Hematopoietic multipotent progenitor cell treated with erythropoietin and hydrocortisone succinate and interleukin-3 and kit ligand, for 6 days (in vitro differentiated cells): ENCODE data around the gene UBXN11.
"Not testable (repeated sequence)": the region's sequence is repeated elsewhere in the genome, so short reads cannot be mapped to it uniquely, and the experiment has no call there.

ENCODE experiments used
- DNase-seq: peaks from one replicate; pipeline ENCODE4 v3.0.0-alpha.2; 2015

The UBXN11 gene

GRCh38 chr1:26302733-26303405, 3.6 kb downstream of the UBXN11 start:
- DNase-seq: no peak

DNA sequence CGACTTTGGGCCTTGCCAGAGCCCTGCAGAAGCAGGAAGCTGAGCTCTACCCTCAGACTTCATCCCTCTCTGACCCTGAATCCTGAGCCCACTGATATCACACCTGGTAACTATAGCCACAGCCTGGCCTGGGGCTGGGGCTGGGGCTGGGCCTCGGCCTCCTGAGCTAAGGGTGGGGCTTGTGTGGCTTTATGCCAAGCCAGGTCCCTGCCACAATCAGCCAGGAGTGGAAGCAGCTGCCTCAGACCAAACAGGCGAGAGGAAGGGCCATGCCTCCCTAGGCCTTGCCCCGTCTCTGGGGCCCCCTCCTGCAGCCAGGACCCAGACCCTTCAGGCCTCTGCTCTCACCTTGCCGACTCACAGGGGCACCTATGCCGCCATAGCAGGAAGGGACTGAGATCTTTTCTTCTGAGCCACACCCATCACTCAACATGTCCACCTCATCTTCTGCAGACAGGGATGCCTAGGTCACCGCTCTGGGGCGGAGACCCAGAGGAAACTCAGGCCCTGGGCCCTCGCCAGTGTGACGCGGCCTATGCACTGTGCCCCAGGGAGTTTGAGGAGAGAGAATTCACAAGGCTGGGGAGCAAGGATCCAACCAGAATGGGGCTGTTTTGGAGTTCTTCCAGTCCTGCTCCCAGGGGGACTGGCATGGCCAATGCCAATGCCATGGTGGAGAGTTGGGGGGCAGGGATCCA, 5.7 kb downstream of the UBXN11 start:
- no peak for DNase-seq

DNA sequence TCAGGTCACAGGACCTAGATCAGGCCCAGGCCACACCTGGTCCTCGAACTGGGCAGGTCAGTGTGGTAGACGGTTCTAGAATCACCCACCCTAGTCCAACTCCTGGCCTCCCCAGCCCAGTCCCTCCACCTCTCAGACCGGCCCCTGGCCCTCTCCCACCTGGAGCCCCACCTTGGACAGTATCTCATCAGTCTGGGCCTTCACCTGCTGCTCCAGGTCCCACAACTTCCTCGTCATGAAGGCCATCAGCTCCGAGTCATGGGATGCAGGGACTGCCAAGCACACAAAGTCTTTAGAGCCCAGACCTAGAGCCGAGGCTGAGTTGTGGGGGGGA, 8.7 kb downstream of the UBXN11 start:
- no peak for DNase-seq

DNA sequence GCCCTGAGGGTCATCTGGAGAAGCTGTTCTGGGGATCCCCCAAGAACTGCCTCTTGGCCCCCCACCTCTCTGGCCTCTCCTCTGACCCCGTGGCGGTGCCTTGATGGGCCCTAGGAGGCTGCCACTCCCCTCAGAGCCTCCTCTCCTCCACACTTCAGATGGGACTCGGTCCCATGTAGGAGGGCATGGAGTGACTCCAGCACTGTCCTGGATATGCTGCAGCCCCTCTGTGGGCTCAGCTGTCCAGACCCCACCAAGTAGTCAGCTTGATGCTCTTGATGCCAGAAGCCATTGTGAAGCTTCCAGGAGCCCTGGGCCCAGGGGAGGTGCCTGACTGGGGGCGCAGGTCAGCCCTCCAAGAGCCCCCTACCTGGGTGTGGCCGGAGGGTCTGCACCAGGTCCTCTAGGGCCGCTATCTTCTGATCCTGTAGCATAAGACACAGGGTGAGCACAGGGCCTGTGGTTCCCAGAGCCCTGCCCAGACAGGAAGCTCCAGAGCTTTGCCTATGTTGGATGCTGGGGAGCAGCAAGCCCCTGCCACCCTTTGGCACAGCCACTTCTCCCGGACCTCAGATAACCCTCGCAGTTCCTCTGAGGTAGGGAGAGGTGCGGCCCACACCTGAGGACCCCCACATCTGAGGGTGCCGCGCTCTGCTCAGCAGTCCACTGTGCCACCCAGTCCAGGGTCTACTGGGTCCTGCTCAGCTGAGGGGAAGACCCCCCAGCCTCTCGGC, 9.2 kb downstream of the UBXN11 start:
- DNase-seq: no peak

DNA sequence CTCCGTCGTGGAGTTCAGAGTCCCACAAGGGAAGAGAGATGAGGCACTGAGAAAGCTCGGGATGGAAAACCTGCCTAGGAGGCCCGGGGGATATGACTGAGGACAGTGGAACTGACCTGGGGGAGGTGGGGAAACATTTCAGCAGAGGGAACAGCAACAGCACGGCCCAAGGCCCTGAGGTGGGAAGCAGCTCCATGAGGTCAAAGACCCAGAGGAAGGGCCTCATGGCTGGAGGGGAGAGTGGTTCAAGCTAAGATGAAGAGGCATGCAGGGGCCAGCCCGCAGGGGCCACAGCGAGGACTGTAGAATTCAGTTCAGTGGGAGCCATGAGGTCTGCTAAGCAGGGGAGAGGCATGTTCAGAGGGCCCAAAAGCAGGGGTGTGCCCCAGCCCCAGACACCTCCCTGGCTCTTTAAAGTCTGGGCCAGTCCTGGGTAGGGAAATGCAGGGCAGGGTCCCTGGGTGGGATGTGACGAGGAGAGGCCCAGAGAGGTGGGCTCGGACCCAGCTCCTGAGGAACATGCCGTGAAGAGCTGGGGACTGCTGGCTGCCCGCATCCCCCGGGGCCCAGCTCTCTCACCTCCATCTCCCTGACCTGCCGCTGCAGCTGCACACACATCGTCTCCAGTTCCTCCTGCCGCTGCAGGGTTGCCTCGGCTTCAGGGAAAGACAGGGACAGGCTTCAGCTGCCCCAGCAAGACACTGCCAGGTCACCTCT, 9.9 kb downstream of the UBXN11 start:
- no peak for DNase-seq

DNA sequence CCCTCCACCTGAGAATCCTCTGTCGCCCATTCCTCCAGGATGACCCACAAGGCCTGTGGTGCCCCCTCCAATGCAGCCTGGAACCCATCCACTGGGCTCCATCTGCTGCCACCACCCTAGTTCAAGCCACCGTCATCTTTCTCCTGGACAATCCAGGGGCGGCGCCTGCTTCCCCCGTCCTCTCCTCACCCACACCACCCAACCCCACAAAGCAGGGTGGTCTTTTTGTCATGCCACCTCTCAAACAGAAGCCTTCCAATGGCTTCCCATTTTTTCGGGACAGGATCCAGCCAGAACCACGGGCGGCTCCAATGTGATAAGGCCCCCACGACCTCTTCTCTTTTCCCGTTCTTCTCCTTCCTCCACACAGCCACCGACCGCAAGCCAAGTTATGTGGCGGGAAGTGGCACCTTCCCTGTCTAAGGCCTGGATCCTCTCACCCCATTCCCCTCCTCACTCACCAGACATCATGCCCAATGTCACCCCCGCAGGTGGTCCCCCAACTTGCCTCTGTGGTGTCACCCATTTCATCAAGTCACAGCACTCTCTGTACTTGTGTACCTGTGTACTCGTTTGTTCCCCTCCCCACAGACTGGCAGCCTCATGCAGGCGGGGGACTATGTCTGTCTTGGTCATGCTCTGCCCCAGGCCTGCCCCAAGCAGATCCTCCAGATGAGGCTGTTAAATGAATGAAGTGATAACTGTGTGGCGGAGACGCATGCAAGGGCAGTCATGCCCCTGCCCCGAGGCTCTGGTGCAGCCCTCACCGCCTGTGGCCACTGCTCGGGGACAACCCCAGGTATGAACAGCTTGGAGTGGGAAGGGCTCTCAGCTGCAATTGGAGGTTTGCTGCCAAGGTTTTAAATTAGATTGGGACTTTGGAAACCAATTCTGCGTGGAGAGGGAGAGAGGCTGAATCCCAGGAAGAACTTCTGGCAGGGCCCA, 11.0 kb downstream of the UBXN11 start:
- no peak for DNase-seq

GRCh38 chr1:26293911-26294463, 12.4 kb downstream of the UBXN11 start:
- DNase-seq: no peak

DNA sequence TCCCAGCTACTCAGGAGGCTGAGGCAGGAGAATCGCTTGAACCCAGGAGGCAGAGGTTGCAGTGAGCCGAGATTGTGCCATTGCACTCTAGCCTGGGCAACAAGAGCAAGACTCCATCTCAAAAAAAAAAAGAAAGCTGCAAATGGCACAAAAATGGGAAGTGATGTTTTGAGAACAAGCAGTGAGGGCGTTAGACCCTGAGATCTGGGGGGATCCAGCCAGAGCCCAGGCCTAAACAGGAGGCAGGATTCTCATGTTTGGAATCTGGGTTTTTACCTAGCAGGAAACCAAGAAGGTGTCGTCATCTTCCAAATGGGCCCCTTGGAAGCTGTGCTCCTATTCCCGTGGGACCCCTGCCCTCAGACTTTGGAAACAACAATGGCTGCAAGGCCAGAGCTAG, 13.7 kb downstream of the UBXN11 start:
- DNase-seq: not testable (repeated sequence)

- no peak for DNase-seq
Observed at GRCh38 chr1:26291939-26292338, 14.5 kb downstream of the UBXN11 start.

DNA sequence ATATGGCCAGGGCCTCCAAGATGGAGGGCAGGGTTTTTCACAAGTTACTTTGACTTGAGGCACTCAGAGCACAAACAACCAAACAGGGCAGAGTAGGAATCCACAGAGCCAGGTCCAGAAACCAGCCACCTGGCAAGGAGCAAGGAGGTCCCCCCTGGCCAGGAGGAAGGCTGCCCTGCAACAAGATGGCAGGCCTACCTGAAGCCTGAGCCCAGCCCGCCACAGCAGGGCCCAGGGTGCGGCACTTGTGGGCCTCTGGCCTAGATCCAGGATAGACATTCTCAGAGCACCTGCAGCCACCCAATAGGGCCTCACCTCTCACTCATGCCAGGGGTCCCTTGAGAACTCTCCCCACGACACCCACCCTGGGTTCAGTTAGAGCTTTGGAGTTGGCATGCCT, 15.0 kb downstream of the UBXN11 start:
- DNase-seq: no peak

DNA sequence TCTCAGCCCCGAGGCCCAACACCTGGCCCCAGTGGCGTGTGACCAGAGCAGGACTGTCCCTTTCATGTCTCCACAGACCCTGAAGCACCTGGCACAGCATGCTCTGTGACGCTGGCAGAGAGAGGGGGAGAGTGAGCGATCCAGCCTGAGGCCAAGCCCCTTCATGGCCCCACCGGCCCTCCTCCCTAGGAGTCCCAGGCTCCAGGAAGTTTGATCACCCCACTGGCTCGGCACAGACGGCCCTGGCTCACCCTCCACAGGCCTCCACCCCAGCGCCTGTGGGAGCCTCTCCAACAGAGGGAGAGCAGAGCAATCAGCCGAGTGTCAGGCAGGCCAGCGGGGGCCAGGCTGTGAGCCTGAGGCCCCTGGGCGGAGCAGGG, 15.6 kb downstream of the UBXN11 start:
- DNase-seq: no peak

GRCh38 chr1:26290122-26290881, 16.1 kb downstream of the UBXN11 start:
- no peak for DNase-seq

- DNase-seq: peak; percentile 90
Observed at GRCh38 chr1:26289158-26290059, 17.0 kb downstream of the UBXN11 start.

DNA sequence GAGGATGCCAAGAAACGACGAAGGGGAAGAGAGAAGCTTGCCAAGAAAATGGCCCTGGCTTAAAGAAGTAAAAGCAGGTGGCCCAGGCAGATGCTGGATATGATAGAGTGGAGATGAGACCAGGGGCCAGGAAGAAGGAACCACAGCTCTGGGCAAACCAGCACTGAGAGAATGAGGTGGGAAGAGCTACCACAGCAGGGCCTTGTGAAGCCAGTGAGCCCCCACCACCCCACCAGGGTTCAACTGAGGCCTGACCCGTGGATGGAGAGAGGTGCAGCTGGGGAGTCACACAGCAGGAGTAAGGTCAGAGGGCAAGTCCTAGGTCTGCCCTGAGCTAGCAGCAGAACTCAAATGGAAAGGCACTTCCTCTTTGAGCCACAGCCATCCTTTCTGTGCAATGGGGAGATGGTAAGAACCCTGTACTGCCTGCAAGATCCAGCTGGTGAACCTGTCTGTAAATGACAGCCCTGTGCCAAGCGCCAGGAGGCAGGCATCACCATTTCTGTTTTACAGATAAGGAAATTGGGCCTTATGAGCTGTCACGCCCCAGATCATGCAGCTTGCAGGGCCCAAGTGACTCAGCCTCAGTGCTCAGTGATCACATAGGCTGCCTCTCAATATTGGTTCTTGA, 18.0 kb downstream of the UBXN11 start:
- peak; percentile 97 for DNase-seq

DNA sequence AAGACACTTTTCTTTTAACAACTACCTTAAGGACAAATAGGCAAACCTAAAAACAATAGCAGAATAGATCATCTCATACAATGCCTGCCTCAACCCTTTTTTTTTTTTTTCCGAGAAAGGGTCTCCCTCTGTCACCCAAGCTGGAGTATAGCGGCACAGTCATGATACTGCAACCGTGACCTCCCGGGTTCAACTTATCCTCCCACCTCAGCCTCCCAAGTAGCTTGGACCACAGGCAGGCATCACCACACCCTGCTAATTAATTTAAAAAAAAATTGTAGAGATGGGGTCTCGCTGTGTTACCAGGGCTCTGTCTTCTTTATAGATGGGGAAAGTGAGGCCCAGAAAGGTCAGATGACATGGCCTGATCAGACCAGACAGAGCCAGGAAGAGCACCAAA, 18.6 kb downstream of the UBXN11 start:
- peak; percentile 26 for DNase-seq

- peak; percentile 75 for DNase-seq
Observed at GRCh38 chr1:26287033-26287711, 19.3 kb downstream of the UBXN11 start.

DNA sequence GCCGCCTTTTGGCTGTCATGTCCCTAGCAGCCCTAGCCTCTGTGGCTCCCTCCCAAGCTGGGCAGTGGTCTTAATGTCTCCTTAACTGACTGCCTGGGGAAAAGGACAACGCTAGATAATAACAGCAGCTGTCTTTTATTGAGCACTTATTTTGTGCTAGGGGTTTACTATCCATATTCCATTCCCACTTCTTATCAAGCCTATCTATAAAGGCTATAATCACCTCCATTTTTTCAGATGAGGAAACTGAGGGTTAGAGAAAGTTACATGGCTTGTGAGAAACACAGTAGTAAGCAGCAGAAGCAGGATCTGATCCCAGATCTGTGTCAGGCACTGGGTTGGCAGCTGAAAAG, 20.4 kb downstream of the UBXN11 start:
- DNase-seq: no peak

DNA sequence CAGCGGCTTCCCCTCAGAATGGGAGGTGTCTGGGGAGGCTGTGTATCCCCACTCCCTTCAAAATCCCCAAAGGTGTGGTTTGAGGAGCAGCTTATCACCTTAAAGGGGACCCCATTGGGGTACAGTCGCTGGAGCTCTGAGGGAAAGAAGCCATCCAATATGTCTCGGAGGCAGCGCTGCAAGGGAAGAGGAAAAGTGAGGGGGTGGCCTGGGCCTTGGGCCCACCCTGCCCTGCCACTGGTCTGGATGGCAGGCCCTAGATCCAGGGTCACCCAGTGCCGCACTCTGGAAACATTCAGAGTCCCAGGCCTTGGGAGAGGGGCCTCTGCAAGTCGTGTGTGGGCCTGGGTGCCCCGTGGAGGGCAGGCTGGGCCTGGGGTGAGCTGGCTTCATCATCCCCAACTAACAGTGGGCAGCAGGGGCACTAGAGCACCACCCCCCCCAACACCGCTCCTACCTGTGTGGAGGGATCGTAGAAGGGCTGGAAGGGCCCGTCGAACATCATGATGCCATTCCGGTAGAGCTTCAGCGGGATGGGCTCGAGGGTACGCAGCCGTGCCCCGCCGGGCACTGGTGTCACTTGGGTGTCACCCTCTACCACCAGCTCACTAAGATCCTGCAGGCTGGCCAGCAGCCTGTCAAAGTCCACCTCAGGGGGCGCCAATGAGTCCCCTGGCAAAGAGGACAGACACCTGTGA, 20.9 kb downstream of the UBXN11 start:
- peak; percentile 72 for DNase-seq
